Tibial nerve (tissue), 4 donors: ENCODE data around the gene TAF7L.

ENCODE experiments used
- EP300 ChIP-seq, 2 donors: sonication (generic); formaldehyde crosslinking; IDR thresholded peaks; one replicate each; pipeline ENCODE4 v1.6.1; 2017; ENCODE audit warnings: antibody characterized with exemption in 2 of 2, mild to moderate bottlenecking in 1 of 2
- POLR2A ChIP-seq, 2 donors: fragments of 450-650 bp; IDR thresholded peaks; one replicate each; pipeline ENCODE4 v1.6.1; 2017; ENCODE audit warnings: antibody characterized with exemption in 2 of 2, mild to moderate bottlenecking in 2 of 2, moderate library complexity in 2 of 2
- TF ChIP-seq, protein P1 (sequence below), 5 experiments: fragments of 200-600 bp in 3 of 5; fragments of 450-650 bp in 2 of 5; sonication (generic) in 3 of 5; IDR thresholded peaks; one replicate each; pipeline ENCODE4 v1.5.1; 2016 to 2019; ENCODE audit warnings: antibody characterized with exemption in 5 of 5, mild to moderate bottlenecking in 3 of 5, moderate library complexity in 2 of 5

DNA sequence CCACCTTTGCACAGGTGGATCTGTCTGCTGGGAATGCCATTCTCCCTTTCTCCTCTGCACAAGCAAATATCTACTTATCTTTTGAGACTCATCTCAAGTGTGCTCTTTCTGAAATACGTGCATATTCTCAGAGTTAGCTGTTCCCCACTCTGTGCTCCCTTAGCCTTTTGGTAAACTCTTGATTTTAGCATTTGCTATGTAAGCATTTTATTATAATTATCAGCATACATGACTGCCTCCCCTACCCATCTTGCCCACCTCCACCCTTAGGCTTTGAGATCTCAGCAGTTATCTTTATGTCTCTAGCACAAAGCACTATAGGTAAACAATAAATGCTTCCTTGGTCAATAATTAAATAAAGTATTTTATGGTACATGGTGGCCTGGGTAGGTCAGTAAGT is 60.1 kb downstream of the TAF7L start:
- no peak for TF ChIP-seq POLR2A (IDR thresholded peaks at IDR 0.05)
- TF ChIP-seq, protein P1, sequence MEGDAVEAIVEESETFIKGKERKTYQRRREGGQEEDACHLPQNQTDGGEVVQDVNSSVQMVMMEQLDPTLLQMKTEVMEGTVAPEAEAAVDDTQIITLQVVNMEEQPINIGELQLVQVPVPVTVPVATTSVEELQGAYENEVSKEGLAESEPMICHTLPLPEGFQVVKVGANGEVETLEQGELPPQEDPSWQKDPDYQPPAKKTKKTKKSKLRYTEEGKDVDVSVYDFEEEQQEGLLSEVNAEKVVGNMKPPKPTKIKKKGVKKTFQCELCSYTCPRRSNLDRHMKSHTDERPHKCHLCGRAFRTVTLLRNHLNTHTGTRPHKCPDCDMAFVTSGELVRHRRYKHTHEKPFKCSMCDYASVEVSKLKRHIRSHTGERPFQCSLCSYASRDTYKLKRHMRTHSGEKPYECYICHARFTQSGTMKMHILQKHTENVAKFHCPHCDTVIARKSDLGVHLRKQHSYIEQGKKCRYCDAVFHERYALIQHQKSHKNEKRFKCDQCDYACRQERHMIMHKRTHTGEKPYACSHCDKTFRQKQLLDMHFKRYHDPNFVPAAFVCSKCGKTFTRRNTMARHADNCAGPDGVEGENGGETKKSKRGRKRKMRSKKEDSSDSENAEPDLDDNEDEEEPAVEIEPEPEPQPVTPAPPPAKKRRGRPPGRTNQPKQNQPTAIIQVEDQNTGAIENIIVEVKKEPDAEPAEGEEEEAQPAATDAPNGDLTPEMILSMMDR (IDR thresholded peaks at IDR 0.05): no peak
- TF ChIP-seq EP300 (IDR thresholded peaks at IDR 0.05): no peak
